ENCODE data around the gene CAP1.

GRCh38 chr1:40120128-40120527 is 79.6 kb downstream of the CAP1 start:
- TF ChIP-seq CTCF (IDR thresholded peaks at IDR 0.05; ENCODE audit: extremely low read depth in 1 of 2, insufficient read depth in 1 of 2, low read depth in 1 of 2, low read length in 2 of 2) (no peak), MAX (IDR thresholded peaks at IDR 0.05; ENCODE audit: insufficient read depth, insufficient read length) (no peak), POLR2A (IDR thresholded peaks at IDR 0.05; ENCODE audit: low read depth, low read length) (no peak), GATA2 (IDR thresholded peaks at IDR 0.05; ENCODE audit: insufficient read depth, insufficient read length, low read depth, low read length) (no peak)
